Activated CD8-positive, alpha-beta memory T cell treated with anti-CD3 and anti-CD28 coated beads for 4 hours (primary cell): ENCODE results near the gene MUSTN1.

Source experiments
- DNase-seq, 2 donors: peaks; one replicate each; pipeline ENCODE4 v3.0.0-alpha.2; 2020; ENCODE audit warnings: low read depth in 2 of 2

MUSTN1 gene

GRCh38 chr3:52834871-52835501 lies at the start of gene MUSTN1:
MUSTN1 (minus strand) TSS chr3:52835019; CDS start chr3:52834948, 71 bp downstream.
- no peak for DNase-seq

GRCh38 chr3:52882377-52882776 lies 47.6 kb upstream of the MUSTN1 start:
- no peak for DNase-seq

- no peak for DNase-seq
These were observed 47.1 kb upstream of the MUSTN1 start for GRCh38 chr3:52881871-52882270.

GRCh38 chr3:52880474-52880873 lies 45.7 kb upstream of the MUSTN1 start:
- DNase-seq = no peak

- DNase-seq = no peak
These were observed 45.2 kb upstream of the MUSTN1 start for GRCh38 chr3:52880047-52880446.

- no peak for DNase-seq
These were observed 44.8 kb upstream of the MUSTN1 start for GRCh38 chr3:52879581-52879980.

GRCh38 chr3:52879090-52879489 lies 44.3 kb upstream of the MUSTN1 start:
- no peak for DNase-seq

GRCh38 chr3:52877085-52877484 lies 42.3 kb upstream of the MUSTN1 start:
- no peak for DNase-seq

- DNase-seq = no peak
These were observed 40.2 kb upstream of the MUSTN1 start for GRCh38 chr3:52874864-52875587.

- DNase-seq = no peak
These were observed 39.4 kb upstream of the MUSTN1 start for GRCh38 chr3:52874160-52874701.

GRCh38 chr3:52873433-52874159 lies 38.8 kb upstream of the MUSTN1 start:
- no peak for DNase-seq

- no peak for DNase-seq
These were observed 37.4 kb upstream of the MUSTN1 start for GRCh38 chr3:52872245-52872644.

- no peak for DNase-seq
These were observed 36.9 kb upstream of the MUSTN1 start for GRCh38 chr3:52871761-52872160.

- no peak for DNase-seq
These were observed 35.7 kb upstream of the MUSTN1 start for GRCh38 chr3:52870471-52870870.

- no peak for DNase-seq
These were observed 31.6 kb upstream of the MUSTN1 start for GRCh38 chr3:52866427-52866826.

GRCh38 chr3:52865994-52866393 lies 31.2 kb upstream of the MUSTN1 start:
- no peak for DNase-seq

- DNase-seq = no peak
These were observed 25.6 kb upstream of the MUSTN1 start for GRCh38 chr3:52860424-52860768.

GRCh38 chr3:52859686-52860423 lies 25.0 kb upstream of the MUSTN1 start:
- DNase-seq = no peak

- DNase-seq = no peak
These were observed 23.0 kb upstream of the MUSTN1 start for GRCh38 chr3:52857864-52858263.

- DNase-seq = no peak
These were observed 22.3 kb upstream of the MUSTN1 start for GRCh38 chr3:52857133-52857532.

- DNase-seq = no peak
These were observed 21.8 kb upstream of the MUSTN1 start for GRCh38 chr3:52856666-52857065.

GRCh38 chr3:52854013-52854412 lies 19.2 kb upstream of the MUSTN1 start:
- DNase-seq = no peak
